HG03025 (cell line): ENCODE data around the gene TRIM75.
"Not testable (repeated sequence)": the region's sequence is repeated elsewhere in the genome, so short reads cannot be mapped to it uniquely, and the experiment has no call there.

Source experiments
- ATAC-seq: cut with Tn5 transposase; IDR thresholded peaks from one replicate; pipeline ENCODE4 v1.9.1; 2021; ENCODE audit warnings: mild to moderate bottlenecking, moderate library complexity; ENCODE audit not compliant: unreplicated experiment, low FRiP score

The TRIM75 gene

GRCh38 chr4:165053645-165054044 lies at the start of gene TRIM75:
TRIM75 (plus strand) TSS chr4:165053866; CDS start chr4:165059148, 5,282 bp downstream.
- ATAC-seq: no peak

GRCh38 chr4:165005352-165005925 lies 48.2 kb upstream of the TRIM75 start:
- ATAC-seq: no peak

- ATAC-seq: no peak
These were observed 47.2 kb upstream of the TRIM75 start for GRCh38 chr4:165006456-165006855.

- no peak for ATAC-seq
These were observed 46.8 kb upstream of the TRIM75 start for GRCh38 chr4:165006886-165007285.

GRCh38 chr4:165009493-165010227 lies 44.0 kb upstream of the TRIM75 start:
- ATAC-seq: no peak

GRCh38 chr4:165010487-165010886 lies 43.2 kb upstream of the TRIM75 start:
- no peak for ATAC-seq

GRCh38 chr4:165010991-165011390 lies 42.7 kb upstream of the TRIM75 start:
- no peak for ATAC-seq

GRCh38 chr4:165011403-165011802 lies 42.3 kb upstream of the TRIM75 start:
- no peak for ATAC-seq

- no peak for ATAC-seq
These were observed 40.0 kb upstream of the TRIM75 start for GRCh38 chr4:165013691-165014090.

GRCh38 chr4:165016971-165017370 lies 36.7 kb upstream of the TRIM75 start:
- ATAC-seq: no peak

- not testable (repeated sequence) for ATAC-seq
These were observed 33.7 kb upstream of the TRIM75 start for GRCh38 chr4:165019995-165020394.

- ATAC-seq: not testable (repeated sequence)
These were observed 27.9 kb upstream of the TRIM75 start for GRCh38 chr4:165025782-165026181.

GRCh38 chr4:165027762-165028402 lies 25.8 kb upstream of the TRIM75 start:
- no peak for ATAC-seq

- ATAC-seq: no peak
These were observed 22.0 kb upstream of the TRIM75 start, which contains the start of gene TRIM60 for GRCh38 chr4:165031436-165032211. TRIM60 (plus strand) TSS chr4:165031999; CDS start chr4:165040073, 8,074 bp downstream.

GRCh38 chr4:165048170-165048569 lies 5.5 kb upstream of the TRIM75 start:
- no peak for ATAC-seq

GRCh38 chr4:165052627-165053026 lies 1.0 kb upstream of the TRIM75 start:
- ATAC-seq: no peak

GRCh38 chr4:165055601-165056000 lies 1.9 kb downstream of the TRIM75 start:
- ATAC-seq: no peak

GRCh38 chr4:165058666-165059065 lies 5.0 kb downstream of the TRIM75 start:
- ATAC-seq: no peak

GRCh38 chr4:165059386-165059785 lies 5.7 kb downstream of the TRIM75 start:
- no peak for ATAC-seq

GRCh38 chr4:165060938-165061337 lies 7.3 kb downstream of the TRIM75 start:
- ATAC-seq: no peak

GRCh38 chr4:165070560-165070959 lies 16.9 kb downstream of the TRIM75 start:
- no peak for ATAC-seq
